Stimulated activated CD8-positive, alpha-beta memory T cell treated with anti-CD3 and anti-CD28 coated beads, Interleukin-7, amount 100 ng/mL, for 4 hours (primary cell): ENCODE results near the gene PLCB4.
"Not testable (repeated sequence)": the region's sequence is repeated elsewhere in the genome, so short reads cannot be mapped to it uniquely, and the experiment has no call there.

ENCODE experiments used
- DNase-seq, 2 donors: peaks; one replicate each; pipeline ENCODE4 v3.0.0-alpha.2; 2020; ENCODE audit warnings: low read depth in 2 of 2

PLCB4 gene

DNA sequence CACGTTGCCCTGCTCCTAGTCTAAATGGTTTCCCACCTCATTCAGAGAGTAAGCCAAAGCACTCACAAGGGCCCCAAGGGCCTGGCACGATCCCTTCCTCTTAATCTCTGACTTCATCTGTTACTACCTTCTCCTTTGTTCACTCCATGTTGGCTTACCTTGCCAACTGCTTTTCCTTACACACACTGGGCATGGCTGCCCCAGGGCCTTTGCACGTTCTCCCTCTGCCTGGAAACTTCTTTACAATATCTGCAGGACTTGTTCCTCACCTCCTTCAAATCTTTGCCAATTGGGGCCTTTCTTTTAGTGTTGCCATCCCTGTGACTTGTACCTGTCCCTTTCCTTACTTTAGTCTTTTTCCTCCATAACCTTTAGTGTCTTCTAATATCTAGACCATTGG, 73.9 kb downstream of the PLCB4 start:
- no peak for DNase-seq

DNA sequence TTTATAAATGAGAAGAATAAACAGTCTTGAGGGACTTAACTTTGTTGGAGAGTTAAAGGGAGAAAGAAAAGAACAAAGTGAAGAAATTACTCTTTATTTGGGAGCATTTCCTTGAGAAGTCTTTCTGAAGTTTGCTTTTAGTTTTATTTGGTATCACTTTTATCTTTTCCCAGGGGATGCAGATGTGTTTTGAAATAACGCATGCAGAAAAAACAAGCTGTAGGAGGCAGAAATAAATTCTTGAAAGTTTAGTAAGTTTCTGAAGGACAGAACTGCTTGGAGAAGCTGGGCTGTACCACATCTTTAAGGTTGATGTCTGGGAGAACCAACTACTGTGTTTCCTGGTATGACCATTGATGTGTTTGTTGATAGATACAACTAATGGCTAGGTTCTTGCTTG, 75.0 kb downstream of the PLCB4 start:
- DNase-seq = no peak

DNA sequence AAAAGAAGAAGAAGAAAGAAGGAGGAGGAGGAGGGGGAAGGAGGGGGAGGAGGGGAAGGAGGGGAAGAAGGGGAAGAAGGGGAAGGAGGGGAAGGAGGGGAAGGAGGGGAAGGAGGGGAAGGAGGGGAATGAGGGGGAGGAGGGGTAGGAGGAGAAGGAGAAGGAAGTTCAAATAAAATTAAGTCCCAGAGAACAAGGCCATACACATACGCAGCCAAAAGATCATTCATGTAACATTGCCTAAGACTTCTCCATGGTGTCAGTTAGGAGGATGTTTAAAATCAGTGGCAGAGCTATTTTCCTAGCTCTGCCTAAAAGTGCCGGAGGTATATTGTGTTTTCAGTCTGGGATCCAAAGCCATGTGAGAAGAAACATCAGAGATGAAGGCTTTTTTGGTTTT, 75.8 kb downstream of the PLCB4 start:
- DNase-seq = no peak

DNA sequence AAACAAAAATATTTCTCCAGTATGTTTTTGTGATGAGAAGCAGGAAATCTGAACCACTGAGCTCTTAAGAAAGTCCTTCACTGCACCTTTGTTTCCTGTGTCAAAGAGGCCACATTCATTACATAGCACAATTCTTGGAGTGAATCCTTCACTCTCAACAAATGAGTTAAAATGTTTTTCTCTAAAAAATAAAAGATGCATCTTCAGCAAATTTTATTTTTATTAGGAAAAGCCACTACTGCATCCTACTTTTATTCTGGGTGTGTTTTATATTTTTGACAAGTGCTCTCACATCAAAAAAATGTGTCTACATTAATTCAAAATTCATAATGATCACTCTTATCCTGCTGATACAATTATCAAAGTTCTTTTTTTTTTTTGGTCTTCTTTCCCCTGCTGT, 76.3 kb downstream of the PLCB4 start:
- DNase-seq = no peak

DNA sequence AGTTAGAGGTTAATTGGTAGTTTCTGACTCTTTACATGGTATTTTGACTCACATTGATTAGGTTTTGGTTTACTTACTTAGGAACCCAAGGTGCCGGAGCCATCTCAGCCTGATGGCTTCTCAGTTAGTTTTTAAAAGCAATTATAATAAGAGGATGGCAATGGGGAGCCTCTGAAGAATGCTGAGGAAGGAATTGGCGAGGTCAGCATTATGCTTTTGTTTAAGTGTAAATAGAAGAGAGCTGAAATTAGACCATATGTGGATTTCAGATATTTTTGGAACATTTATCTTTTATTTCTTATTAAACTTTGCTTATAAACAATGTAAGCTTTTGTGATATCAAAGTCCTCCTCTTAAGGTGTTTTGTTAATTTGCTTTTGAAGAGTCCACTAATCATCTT, 77.8 kb downstream of the PLCB4 start:
- DNase-seq = no peak

DNA sequence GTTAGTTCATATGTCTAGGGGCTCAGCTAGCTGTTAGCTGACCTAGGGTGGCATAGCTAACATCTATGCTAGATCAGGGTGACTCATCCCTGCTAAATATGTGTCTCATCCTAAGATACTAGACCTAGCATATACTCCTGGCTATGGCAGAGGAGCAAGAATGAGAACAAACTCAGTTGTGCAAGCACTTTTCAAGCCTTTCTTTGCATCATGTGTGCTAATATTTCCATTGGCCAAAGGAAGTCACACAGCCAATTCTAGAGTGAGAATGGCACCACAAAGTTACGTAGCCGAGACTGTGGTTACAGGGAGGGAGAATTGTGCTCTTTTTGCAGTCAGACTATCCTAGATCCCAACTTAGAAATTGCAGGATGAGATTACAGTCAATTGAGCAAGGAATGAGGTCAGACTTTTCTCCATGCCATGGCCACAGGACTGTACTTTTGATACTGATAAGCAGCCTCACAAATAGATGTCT, 78.7 kb downstream of the PLCB4 start:
- no peak for DNase-seq

DNA sequence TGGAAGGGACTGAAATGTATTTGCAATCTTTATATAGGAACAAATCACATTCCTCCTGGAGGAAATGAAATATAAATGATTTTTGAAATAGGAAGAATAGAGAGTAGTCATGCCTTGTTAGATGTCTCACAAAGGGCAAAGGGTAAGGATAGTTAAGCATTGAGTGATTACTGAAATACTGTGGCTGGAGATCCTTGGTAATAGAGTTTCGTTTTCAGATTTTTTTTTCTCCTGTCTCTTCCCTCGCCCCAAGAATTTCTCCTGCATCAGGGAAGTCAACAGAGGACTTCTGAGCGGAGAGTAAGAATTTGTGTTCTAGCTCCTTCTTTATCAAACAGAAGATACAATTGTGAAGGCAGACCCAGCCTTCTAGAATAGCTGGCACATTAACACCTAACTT, 79.4 kb downstream of the PLCB4 start:
- no peak for DNase-seq

DNA sequence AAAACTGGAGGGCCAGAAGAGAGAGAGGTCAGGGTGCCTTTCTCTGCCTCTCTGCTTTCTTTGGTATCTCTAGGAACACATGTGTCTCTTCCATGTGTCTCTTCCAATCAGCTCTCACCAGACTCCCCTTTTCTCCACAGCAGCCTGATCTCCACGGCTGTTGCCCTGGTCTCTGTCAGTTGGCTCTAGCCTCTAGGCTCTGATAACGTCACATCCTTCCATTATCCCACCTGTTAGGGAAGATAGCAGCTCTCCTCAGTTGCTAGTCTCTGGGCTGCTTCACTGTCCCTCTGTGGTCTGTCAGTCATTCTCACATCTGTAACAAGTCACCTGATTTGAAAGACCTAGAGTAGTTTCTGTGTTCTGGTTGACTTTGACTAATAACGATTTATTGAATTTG, 80.2 kb downstream of the PLCB4 start:
- no peak for DNase-seq

DNA sequence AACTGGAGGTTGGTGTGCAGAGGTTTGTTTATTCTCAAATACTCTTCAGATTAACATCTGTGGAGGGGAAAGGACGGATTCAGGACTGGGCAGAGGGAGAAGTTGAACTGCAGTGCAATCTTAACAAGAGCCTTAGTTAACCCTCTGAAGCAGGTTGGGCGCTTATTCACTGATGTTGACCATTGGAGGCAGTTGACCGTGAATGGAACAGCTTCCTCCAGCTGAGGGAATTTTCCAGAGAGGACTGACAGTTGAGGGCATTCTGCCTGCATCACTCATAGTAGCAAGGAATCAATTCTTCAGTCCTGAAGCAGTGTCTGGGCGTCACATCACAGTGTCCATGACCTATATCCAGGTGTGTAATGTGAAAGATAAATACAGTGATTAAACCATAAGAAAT, 80.9 kb downstream of the PLCB4 start:
- no peak for DNase-seq

DNA sequence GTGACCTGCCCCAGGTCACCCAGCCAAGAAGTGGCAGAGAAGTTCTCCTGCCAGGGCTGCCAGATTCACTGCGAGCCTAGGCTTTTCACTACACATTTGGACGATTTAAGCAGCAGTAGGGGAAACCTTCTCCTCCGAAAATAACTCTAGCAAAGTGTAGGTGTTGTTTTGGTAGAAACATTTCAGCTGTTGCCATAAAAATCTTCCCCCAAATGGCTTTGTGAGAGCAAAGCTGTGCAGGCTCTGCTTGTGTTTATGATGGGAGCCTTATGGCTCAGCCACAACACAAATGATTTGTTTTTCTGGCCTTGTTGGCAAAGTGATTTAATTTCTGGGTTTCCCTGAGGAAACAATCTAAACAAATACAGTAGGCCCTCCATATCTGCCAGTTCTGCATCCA, 81.8 kb downstream of the PLCB4 start:
- no peak for DNase-seq

DNA sequence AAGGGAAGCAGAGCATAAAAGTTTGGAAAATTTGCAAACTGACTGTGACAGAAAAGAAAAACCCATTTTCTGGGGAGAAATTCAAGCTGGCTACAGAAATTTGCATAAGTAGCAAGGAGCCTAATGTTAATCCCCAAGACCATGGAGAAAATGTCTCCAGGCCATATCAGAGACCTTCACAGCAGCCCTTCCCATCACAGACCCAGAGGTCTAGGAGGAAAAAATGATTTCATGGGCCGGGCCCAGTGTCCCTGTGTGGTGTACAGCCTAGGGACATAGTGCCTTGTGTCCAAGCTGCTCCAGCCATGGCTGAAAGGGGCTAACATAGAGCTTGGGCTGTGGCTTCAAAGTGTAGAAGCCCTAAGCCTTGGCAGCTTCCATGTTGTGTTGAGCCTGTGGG, 83.3 kb downstream of the PLCB4 start:
- DNase-seq = not testable (repeated sequence)

DNA sequence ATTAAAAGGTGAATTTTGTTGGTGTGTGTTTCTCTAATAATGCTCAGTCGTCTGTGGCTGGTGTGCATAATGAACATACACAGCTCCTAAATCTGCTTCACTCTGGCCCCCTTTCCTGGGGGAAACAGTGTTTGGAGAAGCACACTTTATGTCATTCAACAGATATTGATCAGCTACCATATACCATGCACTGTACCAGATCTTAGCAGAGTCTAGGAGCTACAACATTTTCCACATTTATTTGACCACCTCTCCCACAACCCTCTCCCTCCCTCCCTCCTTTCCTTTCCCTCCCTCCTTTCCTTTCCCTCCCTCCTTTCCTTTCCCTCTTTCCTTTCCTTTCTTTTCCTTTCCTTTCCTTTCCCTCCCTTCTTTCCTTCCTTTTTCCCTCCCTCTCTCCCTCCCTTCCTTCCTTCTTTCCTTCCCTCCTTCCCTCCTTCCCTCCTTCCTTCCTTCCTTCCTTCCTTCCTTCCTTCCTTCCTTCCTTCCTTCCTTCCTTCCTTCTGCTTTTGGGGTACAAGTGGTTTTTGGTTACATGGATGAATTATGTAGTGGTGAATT, 85.7 kb downstream of the PLCB4 start:
- DNase-seq = no peak

DNA sequence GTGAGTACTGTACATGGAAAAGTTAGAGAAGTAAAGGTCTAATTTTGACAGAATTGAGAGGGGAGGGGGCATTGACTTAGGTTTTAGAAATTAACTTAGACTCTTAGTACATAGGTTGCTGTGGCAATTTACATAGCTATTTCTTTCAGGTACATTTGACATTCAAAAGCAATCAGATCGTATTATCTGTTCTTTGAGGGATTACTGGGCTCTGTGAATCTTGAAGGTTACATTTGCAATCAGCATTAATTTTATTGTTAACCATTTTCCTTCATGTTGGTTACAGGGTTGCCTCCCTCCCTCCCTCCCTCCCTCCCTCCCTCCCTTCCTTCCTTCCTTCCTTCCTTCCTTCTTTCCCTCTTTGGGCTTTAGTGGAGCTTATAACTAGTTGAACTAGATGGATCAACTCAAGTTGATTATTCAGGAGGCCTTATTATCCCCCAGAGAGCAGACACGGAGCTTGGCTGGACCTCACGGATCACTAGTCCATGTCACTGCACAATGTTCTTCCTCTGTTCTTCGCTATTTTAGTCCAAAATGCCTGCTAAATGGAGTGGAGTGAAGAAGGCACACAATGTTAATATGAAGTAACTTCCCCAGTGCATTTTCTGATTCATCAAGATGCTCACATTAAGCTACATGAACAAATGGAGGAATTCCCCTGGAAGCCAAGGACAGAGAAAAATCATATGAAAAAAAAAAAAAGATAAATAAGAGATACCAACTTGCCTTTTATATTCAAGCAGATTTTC, 87.8 kb downstream of the PLCB4 start:
- no peak for DNase-seq

DNA sequence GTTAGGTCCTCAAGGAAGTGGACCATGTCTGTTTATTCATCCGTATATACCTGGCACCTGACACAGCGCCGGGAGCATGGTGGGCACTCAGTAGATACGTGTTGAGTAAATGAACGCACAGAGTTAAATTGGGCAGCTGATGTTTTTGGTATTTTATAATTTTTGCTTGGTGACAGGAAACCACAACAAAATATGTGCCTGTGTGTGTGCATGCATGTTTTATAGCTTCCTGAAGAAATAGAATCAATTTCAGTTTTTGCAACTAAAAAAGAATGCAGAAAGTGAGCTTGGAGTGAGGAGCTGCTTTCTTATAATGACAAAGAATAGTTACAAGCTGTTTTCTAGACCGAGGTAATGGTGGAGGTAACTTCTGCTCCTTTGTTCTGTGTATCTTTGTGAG, 91.4 kb downstream of the PLCB4 start:
- no peak for DNase-seq

DNA sequence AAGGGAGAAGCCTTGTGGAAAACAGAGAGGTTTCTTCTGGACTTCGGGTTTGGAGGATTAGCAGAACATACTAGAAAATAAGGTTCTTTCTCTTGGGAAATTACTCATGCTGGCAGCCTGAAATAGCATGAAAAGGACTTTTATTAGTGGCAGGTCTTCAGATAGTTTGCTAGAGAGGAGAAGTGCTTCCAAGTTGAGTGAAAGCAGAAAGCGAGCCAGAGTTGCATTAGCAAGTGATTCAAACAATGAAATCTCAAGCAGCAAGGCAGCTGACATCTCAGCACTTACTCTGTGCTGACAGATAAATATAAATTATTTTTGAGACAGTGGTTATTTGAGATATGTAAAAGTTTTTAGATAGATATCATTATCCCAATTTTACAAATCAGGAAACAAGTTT, 91.9 kb downstream of the PLCB4 start:
- DNase-seq = no peak

DNA sequence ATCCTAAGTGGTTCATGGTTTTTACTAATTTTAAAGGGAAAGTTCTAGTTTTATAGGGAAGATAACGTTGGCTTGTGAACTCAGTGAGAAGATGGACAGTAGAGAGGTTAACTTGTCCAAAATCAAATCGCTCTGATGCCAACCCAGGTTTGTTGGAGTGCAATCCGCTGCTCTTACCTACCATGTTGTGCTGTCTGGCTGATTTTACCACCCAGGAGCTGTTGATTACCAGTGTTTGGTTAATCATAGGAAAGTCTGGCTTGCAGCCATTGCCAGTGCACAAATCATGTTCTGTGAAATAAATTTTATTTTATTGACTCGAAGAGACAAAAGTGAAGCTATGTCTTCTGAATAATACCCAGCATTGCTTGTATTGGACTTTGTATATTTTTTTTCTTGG, 92.4 kb downstream of the PLCB4 start:
- no peak for DNase-seq

DNA sequence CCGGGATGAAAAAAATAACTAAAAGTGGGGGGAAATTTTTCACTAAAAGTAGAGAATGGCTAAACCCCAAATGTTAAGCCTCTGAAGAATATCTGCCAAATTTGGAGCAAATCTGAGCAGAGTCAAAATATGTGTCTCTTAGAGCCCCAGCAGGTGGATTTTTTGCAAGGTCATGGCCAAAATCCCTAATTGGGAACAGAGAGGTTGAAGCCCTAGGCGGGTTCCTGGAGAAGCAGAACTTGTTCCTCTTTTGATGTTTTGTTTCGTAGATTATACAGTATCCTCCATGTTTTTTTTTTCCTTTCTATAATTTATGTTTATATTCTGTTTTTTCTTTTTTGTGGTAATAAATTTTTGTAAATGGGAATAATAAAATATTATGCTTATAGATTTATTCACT, 94.4 kb downstream of the PLCB4 start:
- no peak for DNase-seq

DNA sequence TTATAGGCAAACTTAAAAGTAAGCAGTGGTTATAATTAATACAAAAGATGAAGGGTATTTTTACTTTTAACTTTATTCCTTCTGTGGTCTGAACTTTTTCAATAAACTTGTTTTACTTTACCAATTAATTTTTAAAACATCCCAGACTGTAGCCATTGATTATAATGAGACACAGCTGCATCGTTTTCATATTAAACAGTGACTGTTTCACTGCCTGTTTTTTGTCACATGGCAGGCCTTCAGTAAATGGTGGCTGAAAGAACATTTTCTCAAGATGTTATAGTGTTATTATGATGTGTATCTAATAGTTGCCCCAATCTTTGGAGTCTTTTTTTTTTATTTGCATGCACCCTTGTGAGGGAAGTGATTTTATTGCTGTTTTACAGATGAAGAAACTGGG, 95.1 kb downstream of the PLCB4 start:
- DNase-seq = no peak

DNA sequence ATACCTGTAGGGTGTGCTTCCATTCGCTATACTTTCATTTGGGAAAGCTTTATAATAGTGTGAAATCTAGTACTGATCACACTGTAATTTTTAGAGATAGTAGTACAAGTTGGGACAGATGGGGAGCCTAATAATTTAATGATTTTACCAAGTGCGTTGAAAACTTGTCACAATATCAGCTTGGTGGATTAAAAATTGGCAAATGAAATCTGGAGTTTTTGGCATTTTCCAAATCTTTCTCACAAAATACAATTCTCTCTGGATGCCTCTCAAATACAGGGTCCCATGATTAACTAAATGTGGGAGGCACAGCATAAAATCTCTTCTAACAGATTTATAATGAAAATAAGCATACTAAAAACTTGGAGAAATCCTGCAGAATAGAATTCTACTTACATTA, 96.4 kb downstream of the PLCB4 start:
- DNase-seq = no peak

DNA sequence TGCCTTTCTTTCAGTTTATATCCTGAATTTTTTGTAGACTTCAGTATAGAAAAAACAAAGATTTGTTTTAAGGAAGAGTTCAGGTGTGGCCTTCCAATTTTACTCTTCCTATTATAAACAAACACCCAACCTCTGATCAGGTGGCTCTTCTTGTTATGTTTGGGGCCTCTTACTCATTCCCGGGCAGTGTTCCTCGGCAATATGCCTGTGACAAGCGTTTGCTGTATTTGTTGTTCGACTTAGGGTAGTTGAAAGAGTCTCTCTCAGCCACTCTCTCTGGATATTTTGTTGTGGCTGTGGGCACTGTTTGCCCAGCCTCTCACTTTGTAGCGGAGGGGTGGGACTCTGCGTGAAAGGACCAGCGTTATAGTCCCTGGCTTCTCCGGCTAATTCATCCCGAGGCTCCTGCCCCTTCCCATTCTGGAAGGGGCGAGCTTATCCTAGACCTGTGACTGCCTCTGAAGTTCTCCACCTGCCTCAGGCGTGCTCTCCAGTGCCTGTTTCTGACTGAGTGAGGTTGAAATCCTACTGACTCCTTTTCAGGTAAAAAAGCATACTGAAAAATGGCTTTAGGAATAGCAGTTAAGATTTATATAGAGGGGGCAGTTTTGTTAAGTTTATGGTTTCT, 97.4 kb downstream of the PLCB4 start:
- DNase-seq = no peak

DNA sequence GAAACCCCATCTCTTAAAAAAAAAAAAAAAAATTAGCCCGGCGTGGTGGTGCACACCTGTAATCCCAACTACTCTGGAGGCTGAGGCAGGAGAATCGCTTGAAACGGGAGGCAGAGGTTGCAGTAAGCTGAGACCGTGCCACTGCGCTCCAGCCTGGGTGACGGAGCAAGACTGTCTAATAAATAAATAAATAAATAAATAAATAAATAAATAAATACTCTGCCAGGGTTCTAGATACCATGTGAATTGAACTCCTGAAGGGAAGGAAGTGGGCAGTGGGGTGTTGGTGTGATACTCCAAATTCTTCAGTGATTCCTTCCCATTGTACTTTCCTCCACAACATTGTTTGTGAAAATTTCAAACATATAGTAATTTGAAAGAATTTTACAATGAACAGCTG, 100.5 kb downstream of the PLCB4 start:
- no peak for DNase-seq

DNA sequence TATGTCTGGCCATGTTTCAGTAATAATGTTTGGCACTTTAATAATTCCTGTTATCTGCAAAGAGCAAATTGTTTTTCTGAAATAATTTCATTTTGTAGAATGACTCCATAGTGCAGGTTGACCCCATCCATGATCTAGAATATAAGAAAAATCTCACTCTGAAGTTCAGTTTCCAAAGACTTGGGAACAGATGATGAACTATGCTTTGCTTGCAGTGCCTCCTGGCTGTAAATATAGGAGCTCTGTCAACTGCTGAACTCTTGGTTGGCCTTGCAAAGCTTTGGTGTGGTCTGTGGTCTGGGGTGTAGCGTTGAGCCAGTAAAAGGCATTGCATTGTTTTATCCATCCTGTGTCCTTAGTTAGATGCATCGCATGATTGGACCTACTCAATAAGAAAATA, 104.0 kb downstream of the PLCB4 start:
- DNase-seq = no peak

DNA sequence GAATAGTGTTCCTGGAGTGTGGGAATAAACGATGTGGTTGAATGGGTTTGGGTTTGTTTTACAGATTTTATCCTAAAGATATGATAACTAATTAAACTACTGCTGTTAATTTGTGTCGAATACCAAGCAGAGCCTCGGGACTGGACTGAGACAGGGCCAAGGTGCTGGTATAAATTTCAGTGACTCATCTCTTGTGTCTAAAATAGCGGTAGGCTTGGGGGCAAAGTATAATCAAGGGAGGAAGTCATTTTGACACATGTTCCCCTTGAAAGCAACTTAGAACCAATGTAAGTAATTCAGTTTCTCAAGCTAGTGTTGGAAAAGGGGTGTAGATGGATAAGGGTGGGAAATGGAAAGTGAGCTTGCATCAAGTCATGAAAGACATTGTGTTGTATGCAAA, 108.4 kb downstream of the PLCB4 start:
- no peak for DNase-seq
